ENCODE measurements around the gene ZNF101.
"Not testable (repeated sequence)": the region's sequence is repeated elsewhere in the genome, so short reads cannot be mapped to it uniquely, and the experiment has no call there.

ZNF101 gene

DNA sequence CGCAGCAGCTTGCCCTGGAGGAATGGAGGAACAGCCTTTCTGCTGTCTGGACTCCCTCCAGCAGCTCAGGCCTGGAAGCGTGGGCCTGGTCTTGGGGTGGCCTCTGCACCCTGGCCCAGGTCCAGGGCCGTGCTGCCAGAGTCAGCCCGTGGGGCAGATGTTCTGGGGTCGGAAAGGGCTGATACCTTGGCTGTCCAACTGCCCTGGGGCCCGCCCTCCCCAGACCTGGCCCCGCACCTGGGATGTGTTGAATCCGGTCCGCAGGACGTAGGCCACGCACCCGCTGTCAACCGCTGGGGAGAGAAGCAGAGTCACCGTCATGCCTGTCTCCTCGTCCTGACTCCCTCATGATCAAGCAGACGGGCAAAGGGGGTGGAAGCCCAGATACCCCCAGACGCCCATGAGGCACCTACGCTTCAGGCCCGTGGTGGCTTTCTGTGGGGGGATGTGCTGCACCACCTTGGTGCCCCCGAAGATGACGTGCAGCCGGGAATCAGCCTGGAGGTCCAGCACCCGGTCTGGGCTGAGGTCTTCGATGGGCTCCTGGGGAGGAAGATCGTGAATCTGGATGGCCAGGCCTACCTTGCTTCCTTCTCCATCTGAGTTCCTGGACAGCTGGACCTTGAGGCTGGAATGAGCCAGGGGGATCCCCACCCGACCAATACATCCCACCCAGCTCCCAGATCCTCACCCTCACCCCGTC, 12.8 kb upstream of the ZNF101 start:
- Histone ChIP-seq H3K4me1 (ENCODE audit: insufficient read depth, low read length) (no peaks in the 10 kb centered on the region), H3K9ac (ENCODE audit: low read depth, low read length) (no peak overlapping the region), H3K27me3 (ENCODE audit: insufficient read depth, low read length) (no peaks in the 10 kb centered on the region), H3K27ac (ENCODE audit: low read length) (no peak overlapping the region), H3K9me3 (ENCODE audit: insufficient read depth, low read depth, low read length) (no peaks in the 10 kb centered on the region), H3K4me3 (ENCODE audit: low read length) (no peak overlapping the region), H3K36me3 (ENCODE audit: insufficient read depth, low read depth, low read length) (peaks cover 91% of the 10 kb centered on the region)

DNA sequence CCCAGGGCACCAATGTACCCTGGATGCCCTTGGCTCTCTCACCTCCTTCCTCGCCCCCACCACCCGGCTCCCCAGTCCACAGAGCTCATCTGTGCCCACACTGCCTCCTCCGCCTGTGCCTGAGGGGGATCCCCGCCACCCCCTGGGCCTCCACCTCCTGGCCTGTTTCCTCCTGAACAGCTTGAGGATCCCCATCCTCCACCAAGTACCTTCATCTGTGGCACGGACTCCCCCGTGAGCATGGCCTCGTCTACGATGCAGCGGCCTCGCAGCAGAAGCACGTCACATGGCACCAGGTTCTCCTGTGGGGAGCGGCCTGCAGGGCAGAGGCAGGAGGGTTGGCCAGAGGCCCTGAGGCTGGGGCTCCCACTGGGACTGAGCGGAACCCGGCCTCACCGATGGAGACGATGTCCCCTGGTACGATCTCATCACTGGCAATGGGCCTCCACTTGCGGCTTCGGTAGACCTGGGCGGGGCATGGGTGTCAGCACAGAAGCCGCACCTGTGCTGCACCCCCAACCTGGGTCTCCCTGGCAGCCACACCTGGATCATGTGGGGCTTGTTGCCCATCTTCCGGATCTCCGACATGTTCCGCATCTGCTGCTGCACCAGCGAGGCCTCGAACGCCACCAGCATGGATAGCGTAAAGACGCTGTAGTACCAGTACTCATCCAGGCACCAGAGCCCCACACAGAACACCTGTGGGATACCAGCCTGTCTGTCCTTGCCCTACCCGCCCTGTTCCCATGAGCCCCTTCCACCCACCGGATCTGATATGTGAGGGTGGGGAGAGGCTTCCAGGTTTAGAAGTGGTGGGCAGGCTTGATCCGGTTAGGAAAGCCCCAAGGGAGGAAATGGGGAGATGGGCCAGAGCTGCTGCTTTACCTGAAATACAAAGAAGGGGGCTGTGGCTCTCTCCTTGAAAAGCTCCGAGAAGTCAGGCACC, 11.9 kb upstream of the ZNF101 start:
- H3K4me1 ChIP-seq (ENCODE audit: insufficient read depth, low read length) = no peaks in the 10 kb centered on the region
- H3K9me3 ChIP-seq (ENCODE audit: insufficient read depth, low read depth, low read length) = no peaks in the 10 kb centered on the region
- H3K27me3 ChIP-seq (ENCODE audit: insufficient read depth, low read length) = no peaks in the 10 kb centered on the region
- H3K36me3 ChIP-seq (ENCODE audit: insufficient read depth, low read depth, low read length) = peaks cover 86% of the 10 kb centered on the region
- H3K9ac ChIP-seq (ENCODE audit: low read depth, low read length) = no peak overlapping the region
- H3K27ac ChIP-seq (ENCODE audit: low read length) = no peak overlapping the region
- H3K4me3 ChIP-seq (ENCODE audit: low read length) = no peak overlapping the region

DNA sequence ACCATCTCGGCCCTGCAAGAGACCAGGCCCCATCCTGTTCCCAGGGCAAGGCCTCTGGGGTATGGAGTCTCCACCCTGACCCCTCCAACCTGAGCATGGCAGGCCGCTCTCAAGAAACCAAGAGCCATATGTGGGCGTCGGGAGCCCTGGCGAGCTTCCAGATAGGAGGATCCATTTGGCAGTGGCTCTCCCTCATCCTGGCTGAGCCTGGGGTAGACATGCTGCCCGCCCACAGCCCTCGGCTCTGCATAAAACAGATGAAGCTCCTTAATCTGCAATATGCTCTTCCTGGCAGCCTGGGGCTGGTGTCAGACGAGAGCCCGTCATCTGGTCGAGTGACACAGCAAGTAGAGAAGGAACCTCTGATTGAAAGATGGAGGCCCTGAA, 11.2 kb upstream of the ZNF101 start:
- H3K9ac ChIP-seq (ENCODE audit: low read depth, low read length) = no peak overlapping the region
- peaks cover 5% of the 10 kb centered on the region; the same call in 1 of the 2 replicates for H3K4me1 ChIP-seq (ENCODE audit: insufficient read depth, low read length)
- no peak overlapping the region for H3K27ac ChIP-seq (ENCODE audit: low read length)
- H3K27me3 ChIP-seq (ENCODE audit: insufficient read depth, low read length) = no peaks in the 10 kb centered on the region
- H3K36me3 ChIP-seq (ENCODE audit: insufficient read depth, low read depth, low read length) = peaks cover 80% of the 10 kb centered on the region
- H3K4me3 ChIP-seq (ENCODE audit: low read length) = no peak overlapping the region
- H3K9me3 ChIP-seq (ENCODE audit: insufficient read depth, low read depth, low read length) = no peaks in the 10 kb centered on the region

DNA sequence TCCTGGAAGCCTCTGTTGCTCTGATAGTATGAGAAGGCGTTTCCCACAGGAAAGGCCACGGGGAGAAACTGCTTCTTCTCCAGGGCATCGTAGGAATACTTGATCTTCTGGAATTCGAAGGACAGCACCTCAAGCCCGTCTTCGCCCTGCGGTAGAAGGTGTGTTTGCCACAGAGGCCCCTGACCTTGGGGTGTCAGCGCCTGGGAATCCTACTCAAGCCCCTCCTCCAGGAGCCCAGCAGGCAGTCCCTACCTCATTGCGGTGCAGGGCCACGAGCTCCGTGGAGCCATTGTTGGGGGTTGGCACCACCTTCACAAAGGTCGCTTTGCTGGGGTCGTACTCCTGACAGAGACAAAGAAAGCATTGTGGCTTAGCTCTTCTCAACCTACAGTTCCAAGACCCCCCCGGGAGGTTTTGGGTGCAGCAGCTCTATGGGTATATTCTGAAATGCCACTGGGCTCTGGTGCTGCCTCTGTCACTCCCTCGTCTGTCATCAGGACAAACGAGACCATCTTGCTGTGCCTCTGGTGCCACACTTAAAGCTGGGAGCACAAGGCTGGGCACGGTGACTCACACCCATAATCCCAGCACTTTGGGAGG, 8.9 kb upstream of the ZNF101 start:
- H3K27me3 ChIP-seq (ENCODE audit: insufficient read depth, low read length) = no peaks in the 10 kb centered on the region
- H3K4me1 ChIP-seq (ENCODE audit: insufficient read depth, low read length) = peaks cover 8% of the 10 kb centered on the region; the same call in 1 of the 2 replicates
- H3K27ac ChIP-seq (ENCODE audit: low read length) = no peak overlapping the region
- no peak overlapping the region for H3K4me3 ChIP-seq (ENCODE audit: low read length)
- peaks cover 56% of the 10 kb centered on the region for H3K36me3 ChIP-seq (ENCODE audit: insufficient read depth, low read depth, low read length)
- H3K9ac ChIP-seq (ENCODE audit: low read depth, low read length) = no peak overlapping the region
- no peaks in the 10 kb centered on the region for H3K9me3 ChIP-seq (ENCODE audit: insufficient read depth, low read depth, low read length)

DNA sequence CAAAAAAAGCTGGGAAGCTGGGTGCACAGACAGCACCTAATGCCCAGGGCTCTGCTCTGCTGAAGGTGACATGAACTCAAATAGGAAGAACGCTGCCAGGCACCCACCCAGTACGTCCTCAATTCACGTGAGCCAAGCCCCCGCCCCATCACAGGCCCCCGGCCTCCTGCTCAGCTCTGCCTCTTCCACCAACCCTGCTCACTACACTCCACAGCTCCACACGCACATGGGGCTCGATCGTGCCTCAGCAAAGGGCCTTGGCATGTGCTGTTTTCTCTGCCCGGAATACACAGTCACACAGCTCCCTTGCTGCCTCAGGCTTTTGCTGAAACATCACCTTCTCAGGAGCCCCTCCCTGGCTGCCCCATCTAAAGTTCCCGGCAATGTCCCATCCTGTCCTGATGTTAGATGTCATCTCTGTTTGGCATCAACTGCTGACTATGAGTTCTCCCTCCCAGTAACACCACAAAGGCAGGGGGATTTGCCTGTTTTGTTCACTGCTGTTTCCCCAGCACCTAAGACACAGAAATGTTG, 7.4 kb upstream of the ZNF101 start:
- H3K9ac ChIP-seq (ENCODE audit: low read depth, low read length) = no peak overlapping the region
- H3K4me3 ChIP-seq (ENCODE audit: low read length) = 0 out of 2 replicates have a peak overlapping the region, but pooled peaks have one; percentile 11

DNA sequence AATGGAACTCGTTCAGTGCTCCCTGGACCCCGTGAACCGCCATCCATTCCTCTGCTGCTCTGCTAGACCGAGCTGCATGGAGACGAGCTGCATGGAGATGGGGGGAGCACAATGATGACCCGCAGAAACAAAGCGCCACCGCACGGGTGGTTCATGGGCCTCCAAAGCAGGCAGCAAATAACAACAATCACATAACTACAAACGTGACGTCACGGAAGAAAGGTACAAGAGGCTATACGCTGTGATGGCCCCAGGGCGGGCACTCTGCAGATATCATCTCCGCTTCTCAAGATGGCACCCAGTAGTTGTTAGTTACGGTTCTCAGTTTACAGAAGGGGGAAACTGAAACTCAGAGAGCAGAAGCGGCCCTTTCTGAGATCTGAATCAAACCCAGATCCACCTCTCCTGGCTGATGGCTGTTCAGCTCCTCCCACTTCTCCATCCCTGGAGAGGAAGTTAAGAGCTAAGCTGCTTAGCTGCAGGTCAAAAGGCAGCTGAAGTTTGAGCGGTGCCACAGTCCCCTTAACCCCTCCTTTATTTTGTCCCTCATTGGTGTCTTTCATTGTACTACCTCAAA, 6.9 kb upstream of the ZNF101 start:
- peak overlapping the region; percentile 79 for H3K4me3 ChIP-seq (ENCODE audit: low read length)
- peaks cover 8% of the 10 kb centered on the region; the same call in 1 of the 2 replicates for H3K4me1 ChIP-seq (ENCODE audit: insufficient read depth, low read length)
- no peak overlapping the region for H3K9ac ChIP-seq (ENCODE audit: low read depth, low read length)
- H3K9me3 ChIP-seq (ENCODE audit: insufficient read depth, low read depth, low read length) = no peaks in the 10 kb centered on the region
- peaks cover 36% of the 10 kb centered on the region for H3K36me3 ChIP-seq (ENCODE audit: insufficient read depth, low read depth, low read length)
- no peak overlapping the region for H3K27ac ChIP-seq (ENCODE audit: low read length)
- H3K27me3 ChIP-seq (ENCODE audit: insufficient read depth, low read length) = no peaks in the 10 kb centered on the region

More for the DNA sequence above, 7.4 kb upstream of the ZNF101 start:
- Histone ChIP-seq H3K27me3 (ENCODE audit: insufficient read depth, low read length) (no peaks in the 10 kb centered on the region), H3K36me3 (ENCODE audit: insufficient read depth, low read depth, low read length) (peaks cover 42% of the 10 kb centered on the region), H3K9me3 (ENCODE audit: insufficient read depth, low read depth, low read length) (no peaks in the 10 kb centered on the region), H3K4me1 (ENCODE audit: insufficient read depth, low read length) (peaks cover 8% of the 10 kb centered on the region; the same call in 1 of the 2 replicates), H3K27ac (ENCODE audit: low read length) (no peak overlapping the region)

DNA sequence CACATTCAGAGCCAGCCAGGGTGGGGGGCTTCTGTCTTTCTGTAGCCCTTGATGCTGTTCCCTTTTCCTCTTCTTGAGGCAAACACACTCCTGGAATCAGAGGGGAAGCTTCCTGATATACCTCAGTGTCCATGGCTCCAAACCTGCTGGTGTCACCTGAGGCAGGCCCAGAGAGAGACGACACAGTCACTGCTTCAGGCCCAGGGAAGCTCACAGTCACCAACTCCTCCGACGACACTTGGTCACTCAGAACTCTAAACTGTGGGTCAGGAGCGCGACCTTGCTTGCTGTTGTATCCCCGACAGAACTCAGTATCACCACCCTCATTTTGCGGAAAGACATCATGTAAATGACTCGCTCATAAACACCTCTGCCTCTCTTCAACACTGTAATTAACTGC, 6.3 kb upstream of the ZNF101 start:
- peaks cover 8% of the 10 kb centered on the region; the same call in 1 of the 2 replicates for H3K4me1 ChIP-seq (ENCODE audit: insufficient read depth, low read length)
- H3K9me3 ChIP-seq (ENCODE audit: insufficient read depth, low read depth, low read length) = no peaks in the 10 kb centered on the region
- H3K27ac ChIP-seq (ENCODE audit: low read length) = no peak overlapping the region
- no peaks in the 10 kb centered on the region for H3K27me3 ChIP-seq (ENCODE audit: insufficient read depth, low read length)
- peaks cover 30% of the 10 kb centered on the region for H3K36me3 ChIP-seq (ENCODE audit: insufficient read depth, low read depth, low read length)
- H3K9ac ChIP-seq (ENCODE audit: low read depth, low read length) = peak overlapping the region; percentile 92
- peak overlapping the region; percentile 79 for H3K4me3 ChIP-seq (ENCODE audit: low read length)

DNA sequence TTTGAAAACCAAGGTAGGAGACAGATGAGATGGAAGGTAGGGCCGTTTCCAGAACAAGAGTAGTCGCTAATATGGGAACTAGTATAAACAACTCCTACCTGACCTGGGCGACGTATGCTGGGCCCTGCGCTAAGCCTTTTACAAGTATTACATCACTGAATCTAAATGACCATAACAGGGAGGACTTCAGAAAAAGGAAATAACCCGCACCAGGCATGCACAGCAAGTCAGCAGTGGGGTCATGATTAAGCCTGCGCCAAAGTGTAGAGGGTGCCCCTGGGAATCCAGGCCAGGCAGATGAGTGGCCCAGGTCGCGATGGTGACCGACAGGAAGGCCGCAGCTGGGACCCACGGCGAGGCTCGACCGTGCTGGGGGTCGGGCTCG, 5.8 kb upstream of the ZNF101 start:
- Histone ChIP-seq H3K4me3 (ENCODE audit: low read length) (peak overlapping the region; percentile 79), H3K4me1 (ENCODE audit: insufficient read depth, low read length) (peaks cover 9% of the 10 kb centered on the region; the same call in 1 of the 2 replicates), H3K9ac (ENCODE audit: low read depth, low read length) (peak overlapping the region; percentile 92), H3K36me3 (ENCODE audit: insufficient read depth, low read depth, low read length) (peaks cover 25% of the 10 kb centered on the region), H3K27me3 (ENCODE audit: insufficient read depth, low read length) (no peaks in the 10 kb centered on the region), H3K27ac (ENCODE audit: low read length) (peak overlapping the region; percentile 79), H3K9me3 (ENCODE audit: insufficient read depth, low read depth, low read length) (no peaks in the 10 kb centered on the region)

DNA sequence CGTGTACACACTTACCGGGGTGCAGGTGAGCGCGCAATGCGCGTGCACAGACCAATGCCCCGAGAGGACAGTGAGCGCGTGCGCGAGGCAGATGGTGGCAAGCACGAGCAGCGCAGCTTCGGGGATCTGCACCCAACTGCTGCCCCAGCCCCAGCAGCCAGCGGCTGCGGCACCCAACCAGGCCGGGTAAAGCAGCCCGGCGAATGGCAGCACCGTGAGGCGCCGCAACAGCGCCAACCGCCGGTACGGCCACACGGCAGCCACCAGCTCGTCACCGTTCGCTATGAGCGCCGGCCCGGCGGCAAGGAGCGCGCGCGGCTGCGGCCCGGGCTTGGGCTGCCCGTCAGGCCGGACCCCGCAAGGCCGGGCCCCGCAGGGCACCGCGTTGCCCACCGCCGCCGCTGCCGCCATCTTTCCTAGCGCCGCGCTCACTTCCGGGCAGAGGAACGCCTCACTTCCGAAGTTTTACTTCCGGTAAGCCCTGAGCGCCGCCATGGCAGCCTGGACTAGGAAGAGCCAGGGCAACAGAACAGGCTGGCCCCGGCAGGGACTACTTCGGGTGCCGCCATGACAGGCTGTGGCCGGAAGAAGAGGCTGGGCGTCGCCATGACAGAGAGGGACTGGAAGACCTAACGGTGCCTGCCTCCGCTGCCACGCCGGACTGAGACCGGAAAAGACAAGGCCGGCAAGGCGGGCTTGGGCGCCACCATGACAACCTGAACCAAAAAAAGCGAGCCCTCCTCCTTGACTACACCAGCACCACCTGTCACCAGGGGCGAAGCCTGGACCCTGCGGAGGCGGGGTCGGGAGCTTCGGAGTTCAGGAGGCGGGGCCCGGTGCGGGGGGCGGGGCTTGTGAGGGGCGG, 5.2 kb upstream of the ZNF101 start, which contains the start of gene ATP13A1:
ATP13A1 (minus strand) TSS at position 421 of the 865 bp plus-strand sequence; CDS start at position 411, 10 bp downstream.
- H3K27me3 ChIP-seq (ENCODE audit: insufficient read depth, low read length) = no peaks in the 10 kb centered on the region

DNA sequence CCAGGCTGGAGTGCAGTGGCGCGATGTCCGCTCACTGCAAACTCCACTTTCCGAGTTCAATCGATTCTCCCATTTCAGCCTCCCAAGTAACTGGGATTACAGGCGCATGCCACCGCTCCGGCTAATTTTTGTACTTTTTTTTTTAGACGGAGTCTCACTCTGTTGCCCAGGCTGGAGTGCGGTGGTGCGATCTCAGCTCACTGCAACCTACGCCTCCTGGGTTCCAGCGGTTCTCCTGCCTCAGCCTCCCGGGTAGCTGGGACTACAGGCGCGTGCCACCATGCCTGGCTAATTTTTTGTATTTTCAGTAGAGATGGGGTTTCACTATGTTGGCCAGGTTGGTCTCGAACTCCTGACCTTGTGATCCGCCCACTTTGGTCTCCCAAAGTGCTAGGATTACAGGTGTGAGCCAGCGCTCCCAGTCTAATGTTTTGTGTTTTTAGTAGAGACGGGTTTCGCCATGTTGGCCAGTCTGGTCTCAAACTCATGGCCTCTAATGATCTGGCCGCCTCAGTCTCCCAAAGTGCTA, 3.2 kb upstream of the ZNF101 start:
- H3K4me3 ChIP-seq (ENCODE audit: low read length); H3K9me3 ChIP-seq (ENCODE audit: insufficient read depth, low read depth, low read length); H3K36me3 ChIP-seq (ENCODE audit: insufficient read depth, low read depth, low read length); H3K9ac ChIP-seq (ENCODE audit: low read depth, low read length); H3K27ac ChIP-seq (ENCODE audit: low read length); H3K27me3 ChIP-seq (ENCODE audit: insufficient read depth, low read length): not testable (repeated sequence)
- peaks cover 16% of the 10 kb centered on the region; the same call in 1 of the 2 replicates for H3K4me1 ChIP-seq (ENCODE audit: insufficient read depth, low read length)

More for the DNA sequence above, 5.2 kb upstream of the ZNF101 start, which contains the start of gene ATP13A1:
- peaks cover 19% of the 10 kb centered on the region for H3K36me3 ChIP-seq (ENCODE audit: insufficient read depth, low read depth, low read length)
- H3K4me3 ChIP-seq (ENCODE audit: low read length) = peak within 1 kb of the TSS; percentile 79
- no peaks in the 10 kb centered on the region for H3K9me3 ChIP-seq (ENCODE audit: insufficient read depth, low read depth, low read length)
- peak within 1 kb of the TSS; percentile 92 for H3K9ac ChIP-seq (ENCODE audit: low read depth, low read length)
- peaks cover 14% of the 10 kb centered on the region; the same call in 1 of the 2 replicates for H3K4me1 ChIP-seq (ENCODE audit: insufficient read depth, low read length)
- H3K27ac ChIP-seq (ENCODE audit: low read length) = peak within 1 kb of the TSS; percentile 79
